A673 (cell line): Measurements from ENCODE around the gene TMEM164.

Experiments used
- CTCF ChIP-seq: fragments of 300-800, 200-600 bp; sonication (generic); conservative IDR thresholded peaks from 2 replicates; pipeline ENCODE4 v1.5.1; 2017; ENCODE audit warnings: low read depth, mild to moderate bottlenecking, antibody characterized with exemption, low read length, moderate library complexity, mixed read lengths
- EZH2 ChIP-seq: fragments of 200-600 bp; sonication (generic); IDR thresholded peaks from 2 replicates; pipeline ENCODE4 v1.6.1; 2017; ENCODE audit warnings: borderline replicate concordance, low read depth, mild to moderate bottlenecking, mixed read lengths, antibody characterized with exemption, low read length; ENCODE audit not compliant: poor library complexity, severe bottlenecking

- TF ChIP-seq CTCF, result no peak
- no peak for TF ChIP-seq EZH2
Measured at GRCh38 chrX:110219920-110220319, 217.0 kb downstream of the TMEM164 start.
